DND-41 (cell line): ENCODE data around the gene LIMS2.

Experiments used
- ATAC-seq: fragments of 200-7000 bp; cut with Tn5 transposase; 3 replicates; pipeline ENCODE4 v1.9.1; 2021; ENCODE audit warnings: low read depth; ENCODE audit not compliant: insufficient read depth
- DNase-seq: peaks from one replicate; pipeline ENCODE4 v3.0.0-alpha.2; 2020
- H2AFZ ChIP-seq: 2 replicates; pipeline ENCODE4 v1.6.0; 2012; ENCODE audit warnings: low read depth, low read length
- H3K27ac ChIP-seq: 2 replicates; pipeline ENCODE4 v1.5.1; 2012; ENCODE audit warnings: low read length, inconsistent platforms
- H3K27me3 ChIP-seq: fragments of 200-600 bp; sonication (generic); 2 replicates; pipeline ENCODE4 v1.6.0; 2012; ENCODE audit warnings: low read length, mild to moderate bottlenecking, inconsistent platforms; ENCODE audit not compliant: insufficient read depth, poor library complexity
- H3K36me3 ChIP-seq: 2 replicates; pipeline ENCODE4 v1.5.1; 2012; ENCODE audit warnings: low read length, inconsistent platforms; ENCODE audit not compliant: insufficient read depth
- H3K4me1 ChIP-seq: 2 replicates; pipeline ENCODE4 v1.5.1; 2012; ENCODE audit warnings: mild to moderate bottlenecking, low read length; ENCODE audit not compliant: insufficient read depth
- H3K4me2 ChIP-seq: 2 replicates; pipeline ENCODE4 v1.6.0; 2012; ENCODE audit warnings: mild to moderate bottlenecking, moderate library complexity, low read length, inconsistent platforms; ENCODE audit not compliant: insufficient read depth
- H3K4me3 ChIP-seq, 2 experiments: fragments of 200-600 bp in 1 of 2; shearing (Covaris generic) in 1 of 2; 2 replicates each; pipeline ENCODE4 v1.5.1; 2012 to 2016; ENCODE audit warnings: inconsistent platforms in 2 of 2, low read length in 2 of 2, mild to moderate bottlenecking in 2 of 2, low read depth in 1 of 2, moderate library complexity in 1 of 2
- H3K79me2 ChIP-seq: 2 replicates; pipeline ENCODE4 v1.6.0; 2012; ENCODE audit warnings: low read length, inconsistent platforms; ENCODE audit not compliant: insufficient read depth
- H3K9ac ChIP-seq: 2 replicates; pipeline ENCODE4 v1.6.0; 2012; ENCODE audit warnings: low read depth, mild to moderate bottlenecking, inconsistent platforms, low read length, moderate library complexity
- H3K9me3 ChIP-seq: 2 replicates; pipeline ENCODE4 v1.5.1; 2012; ENCODE audit warnings: low read length, moderate library complexity, mild to moderate bottlenecking, inconsistent platforms; ENCODE audit not compliant: insufficient read depth, severe bottlenecking
- H4K20me1 ChIP-seq: 2 replicates; pipeline ENCODE4 v1.6.0; 2012; ENCODE audit warnings: low read length; ENCODE audit not compliant: insufficient read depth
- EZH2 ChIP-seq: IDR thresholded peaks from 3 replicates; pipeline ENCODE4 v1.6.1; 2012; ENCODE audit warnings: borderline replicate concordance, low read depth, mild to moderate bottlenecking, moderate library complexity, low read length, inconsistent platforms; ENCODE audit not compliant: severe bottlenecking
- TF ChIP-seq, protein P1 (sequence below): IDR thresholded peaks from 2 replicates; pipeline ENCODE4 v1.5.1; 2012; ENCODE audit warnings: borderline replicate concordance, low read length, moderate library complexity, mild to moderate bottlenecking; ENCODE audit not compliant: poor library complexity, severe bottlenecking; ENCODE audit errors: extremely low read depth

LIMS2 gene

DNA sequence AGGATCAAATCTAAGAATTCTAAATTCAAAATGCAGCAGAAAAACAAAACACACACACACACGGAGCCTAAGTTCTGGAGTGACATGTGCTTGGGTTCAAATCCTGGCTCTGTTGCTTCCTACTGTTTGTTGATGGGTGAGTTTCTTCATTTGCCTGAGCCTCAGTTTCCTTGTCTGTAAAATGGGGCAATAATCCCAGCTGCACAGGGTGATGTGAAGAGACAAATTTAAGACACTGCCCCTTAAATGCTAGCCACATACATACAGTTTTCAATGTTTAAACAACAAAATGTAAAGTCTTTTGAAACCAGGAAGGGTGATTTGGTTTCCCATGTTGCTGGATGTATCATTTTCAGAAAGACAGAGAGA lies 30.3 kb downstream of the LIMS2 start:
- no peak for TF ChIP-seq EZH2
- TF ChIP-seq, protein P1, sequence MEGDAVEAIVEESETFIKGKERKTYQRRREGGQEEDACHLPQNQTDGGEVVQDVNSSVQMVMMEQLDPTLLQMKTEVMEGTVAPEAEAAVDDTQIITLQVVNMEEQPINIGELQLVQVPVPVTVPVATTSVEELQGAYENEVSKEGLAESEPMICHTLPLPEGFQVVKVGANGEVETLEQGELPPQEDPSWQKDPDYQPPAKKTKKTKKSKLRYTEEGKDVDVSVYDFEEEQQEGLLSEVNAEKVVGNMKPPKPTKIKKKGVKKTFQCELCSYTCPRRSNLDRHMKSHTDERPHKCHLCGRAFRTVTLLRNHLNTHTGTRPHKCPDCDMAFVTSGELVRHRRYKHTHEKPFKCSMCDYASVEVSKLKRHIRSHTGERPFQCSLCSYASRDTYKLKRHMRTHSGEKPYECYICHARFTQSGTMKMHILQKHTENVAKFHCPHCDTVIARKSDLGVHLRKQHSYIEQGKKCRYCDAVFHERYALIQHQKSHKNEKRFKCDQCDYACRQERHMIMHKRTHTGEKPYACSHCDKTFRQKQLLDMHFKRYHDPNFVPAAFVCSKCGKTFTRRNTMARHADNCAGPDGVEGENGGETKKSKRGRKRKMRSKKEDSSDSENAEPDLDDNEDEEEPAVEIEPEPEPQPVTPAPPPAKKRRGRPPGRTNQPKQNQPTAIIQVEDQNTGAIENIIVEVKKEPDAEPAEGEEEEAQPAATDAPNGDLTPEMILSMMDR = no peak
- Histone ChIP-seq H3K27ac (peak overlapping the region; percentile 2; the same call in 1 of the 2 replicates), H3K27me3 (no peaks in the 10 kb centered on the region), H4K20me1 (no peaks in the 10 kb centered on the region), H2AFZ (no peak overlapping the region), H3K36me3 (peaks cover 10% of the 10 kb centered on the region; the same call in 1 of the 2 replicates), H3K9ac (no peak overlapping the region), H3K9me3 (no peaks in the 10 kb centered on the region), H3K4me2 (no peak overlapping the region), H3K4me1 (peaks cover 84% of the 10 kb centered on the region), H3K4me3 (no peak overlapping the region), H3K79me2 (peaks cover 21% of the 10 kb centered on the region)
- no peak for ATAC-seq
- no peak for DNase-seq

DNA sequence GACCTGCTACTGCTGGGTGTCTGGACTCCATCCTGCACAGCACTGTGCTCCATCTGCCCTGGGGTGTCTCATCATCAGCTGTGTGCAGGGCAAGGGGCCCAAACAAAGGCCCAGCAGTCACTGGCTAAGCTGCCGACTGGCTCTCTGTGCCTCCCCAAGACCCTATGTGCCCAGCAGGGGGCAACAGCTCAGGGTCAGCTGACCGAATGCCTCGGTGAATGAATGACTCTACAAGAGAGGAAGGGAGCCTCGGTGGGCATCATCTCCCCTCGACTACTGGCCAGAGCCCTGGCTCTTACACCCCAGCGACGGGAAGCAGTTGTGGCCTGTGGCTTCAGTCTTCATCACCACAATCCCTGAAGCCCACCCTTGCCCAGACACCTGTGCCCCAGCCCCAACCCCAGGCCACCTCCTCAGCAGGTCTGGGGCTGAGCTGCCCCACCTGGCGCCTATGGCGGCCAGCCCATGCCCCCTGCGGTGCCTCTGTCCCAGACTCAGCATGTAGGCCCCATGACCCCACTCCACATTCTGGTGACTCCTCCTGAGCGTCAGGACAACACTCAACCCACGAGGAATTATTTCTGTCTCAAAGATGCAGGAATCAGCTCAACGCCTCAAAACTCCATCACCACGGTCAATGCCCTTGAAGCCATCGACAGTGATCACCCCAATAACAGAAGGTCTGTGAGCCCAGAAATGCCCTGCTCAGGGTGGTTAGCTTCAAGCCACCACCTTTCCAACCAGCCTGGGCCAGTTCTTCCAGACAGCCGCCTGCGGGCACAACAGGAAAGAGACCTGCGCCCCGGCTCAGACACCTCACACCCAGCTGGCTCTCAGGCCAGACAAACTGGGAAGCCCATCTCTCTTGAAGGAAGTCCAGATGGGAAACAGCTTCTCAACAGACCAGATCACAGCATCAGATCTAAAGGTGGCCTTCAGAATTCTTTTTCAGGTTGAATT lies 31.0 kb downstream of the LIMS2 start:
- H2AFZ ChIP-seq = no peak overlapping the region
- no peaks in the 10 kb centered on the region for H4K20me1 ChIP-seq
- H3K79me2 ChIP-seq = peaks cover 27% of the 10 kb centered on the region
- TF ChIP-seq EZH2 = no peak
- TF ChIP-seq, protein P1 = no peak
- 0 out of 2 replicates have a peak overlapping the region, but pooled peaks have one; percentile 86 for H3K9ac ChIP-seq
- no peak overlapping the region for H3K4me2 ChIP-seq
- peaks cover 16% of the 10 kb centered on the region for H3K36me3 ChIP-seq
- no peak overlapping the region for H3K4me3 ChIP-seq
- peaks cover 84% of the 10 kb centered on the region for H3K4me1 ChIP-seq
- peak overlapping the region; percentile 97 for H3K27ac ChIP-seq
- ATAC-seq = no peak
- H3K9me3 ChIP-seq = no peaks in the 10 kb centered on the region
- H3K27me3 ChIP-seq = no peaks in the 10 kb centered on the region
- DNase-seq = peak; percentile 30

DNA sequence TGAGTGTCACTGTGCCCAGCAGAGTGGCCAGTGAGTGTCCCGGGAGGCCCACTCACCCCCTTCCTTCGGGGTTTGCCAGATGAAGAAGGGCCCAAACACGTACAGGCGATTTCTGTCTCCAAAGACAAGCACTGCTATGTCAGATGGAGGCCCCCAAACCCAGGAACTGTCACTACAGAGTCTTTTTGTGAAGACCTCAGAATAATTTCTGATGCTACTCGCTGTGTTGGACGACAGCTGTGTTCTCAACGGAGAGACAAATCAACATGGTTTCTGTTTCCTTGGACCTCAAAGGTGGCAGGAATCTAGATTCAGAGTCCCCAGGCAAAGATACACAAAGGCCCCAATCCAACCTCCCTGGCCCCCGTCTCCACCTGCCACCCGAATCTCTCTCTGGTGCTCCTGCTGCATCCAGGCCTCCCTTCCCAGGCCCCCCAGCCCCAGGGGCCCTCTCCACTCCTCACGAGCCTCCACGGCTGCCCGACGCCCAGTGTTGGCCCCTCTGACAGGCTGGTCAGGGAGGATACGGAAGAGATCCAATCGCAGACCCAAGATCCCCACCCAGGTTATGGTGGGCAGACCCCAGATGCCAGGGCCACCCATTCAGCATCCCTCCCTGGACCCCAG lies 31.8 kb downstream of the LIMS2 start:
- H3K36me3 ChIP-seq = peaks cover 24% of the 10 kb centered on the region
- no peak overlapping the region for H3K4me3 ChIP-seq
- peaks cover 85% of the 10 kb centered on the region for H3K4me1 ChIP-seq
- no peak overlapping the region for H3K4me2 ChIP-seq
- H3K9ac ChIP-seq = peak overlapping the region; percentile 86
- H3K27ac ChIP-seq = peak overlapping the region; percentile 97
- H3K27me3 ChIP-seq = no peaks in the 10 kb centered on the region
- no peaks in the 10 kb centered on the region for H4K20me1 ChIP-seq
- H2AFZ ChIP-seq = no peak overlapping the region
- TF ChIP-seq, protein P1 = no peak
- no peak for TF ChIP-seq EZH2
- DNase-seq (no peak), ATAC-seq (no peak)
- H3K79me2 ChIP-seq = peaks cover 35% of the 10 kb centered on the region
- no peaks in the 10 kb centered on the region for H3K9me3 ChIP-seq
